GM19395 (cell line): ENCODE data around the gene PYGO1.
"Not testable (repeated sequence)": the region's sequence is repeated elsewhere in the genome, so short reads cannot be mapped to it uniquely, and the experiment has no call there.

Experiments used
- ATAC-seq: cut with Tn5 transposase; IDR thresholded peaks from one replicate; pipeline ENCODE4 v1.9.1; 2021; ENCODE audit warnings: mild to moderate bottlenecking, moderate library complexity; ENCODE audit not compliant: unreplicated experiment

Gene PYGO1, protein sequence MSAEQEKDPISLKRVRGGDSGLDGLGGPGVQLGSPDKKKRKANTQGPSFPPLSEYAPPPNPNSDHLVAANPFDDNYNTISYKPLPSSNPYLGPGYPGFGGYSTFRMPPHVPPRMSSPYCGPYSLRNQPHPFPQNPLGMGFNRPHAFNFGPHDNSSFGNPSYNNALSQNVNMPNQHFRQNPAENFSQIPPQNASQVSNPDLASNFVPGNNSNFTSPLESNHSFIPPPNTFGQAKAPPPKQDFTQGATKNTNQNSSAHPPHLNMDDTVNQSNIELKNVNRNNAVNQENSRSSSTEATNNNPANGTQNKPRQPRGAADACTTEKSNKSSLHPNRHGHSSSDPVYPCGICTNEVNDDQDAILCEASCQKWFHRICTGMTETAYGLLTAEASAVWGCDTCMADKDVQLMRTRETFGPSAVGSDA

DNA sequence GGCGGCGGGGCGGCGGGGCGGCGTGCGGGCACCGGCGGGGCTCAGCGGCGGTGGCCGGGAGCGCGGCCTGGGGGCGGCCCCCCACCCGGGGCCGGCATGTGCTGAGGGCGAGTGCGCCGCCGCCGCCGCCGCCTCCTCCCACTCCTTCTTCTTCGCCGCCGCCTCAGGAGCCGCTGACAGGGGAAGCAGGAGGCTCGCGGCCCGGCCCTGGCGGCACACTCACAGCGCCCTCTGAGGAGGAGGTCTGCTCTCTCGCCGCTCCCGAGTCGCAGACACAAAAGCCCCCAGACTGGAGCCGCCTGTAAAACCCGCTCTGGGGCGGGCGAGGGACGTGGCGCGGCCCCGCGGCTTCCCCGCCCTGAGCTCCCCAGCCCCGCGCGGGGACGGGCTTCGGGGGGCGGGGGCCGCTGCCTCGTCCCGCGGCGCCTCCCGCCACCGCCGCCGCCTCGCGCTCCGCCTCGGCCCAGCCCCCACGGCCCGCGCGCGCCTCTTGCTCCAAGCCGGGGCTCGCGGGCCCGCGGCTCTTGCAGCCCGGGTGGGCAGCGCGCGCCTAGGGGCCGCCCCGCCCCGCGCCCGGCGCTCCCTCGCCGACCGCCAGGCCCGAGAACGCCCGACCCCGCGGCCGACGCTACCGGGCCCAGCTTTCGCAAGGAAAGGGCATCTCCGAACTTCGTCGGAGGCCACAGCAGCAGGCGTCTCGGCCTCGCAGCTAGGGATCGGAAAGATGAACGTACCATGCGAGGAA lies at the start of gene PYGO1:
TSS of gene PYGO1 (minus strand) at position 276 of the 745 bp plus-strand sequence. CDS start 462 bp downstream, outside the sequence.
- peak; percentile 80 for ATAC-seq

DNA sequence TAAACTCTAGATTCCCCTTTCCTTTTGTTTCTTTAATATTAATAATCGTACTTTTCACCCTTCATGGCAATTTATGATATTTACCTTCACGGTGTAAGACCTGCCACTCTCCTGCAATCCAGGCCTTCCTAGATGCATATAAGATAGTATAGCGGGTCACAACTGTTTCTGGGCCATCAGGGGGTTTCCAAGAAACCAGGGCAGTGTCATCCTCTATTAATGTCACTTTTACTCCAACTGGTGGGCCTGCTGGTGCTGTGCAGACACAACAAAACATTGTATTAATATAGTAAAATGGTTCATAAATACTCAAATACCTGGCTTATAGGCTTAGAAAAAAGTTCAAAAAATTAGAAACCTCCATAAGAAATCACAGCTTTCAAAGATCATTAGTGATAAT lies 48.9 kb upstream of the PYGO1 start:
- no peak for ATAC-seq

DNA sequence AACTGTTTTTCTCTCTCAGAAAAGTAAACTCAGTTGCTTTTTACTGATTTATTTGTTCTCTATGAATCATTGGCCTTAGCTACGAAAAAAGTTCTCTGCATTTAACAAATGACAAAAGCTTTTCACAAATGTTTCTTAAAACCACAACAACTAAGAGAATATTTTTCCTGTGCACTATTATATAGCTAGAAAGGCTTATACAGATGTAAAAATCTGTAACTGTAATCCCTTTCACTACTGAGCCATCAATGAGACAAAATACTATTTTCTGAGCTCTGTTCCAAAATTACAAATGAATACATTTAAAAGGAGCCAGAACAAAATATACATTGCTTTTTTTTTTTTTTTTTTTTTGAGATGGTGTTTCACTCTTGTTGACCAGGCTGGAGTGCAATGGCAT lies 45.6 kb upstream of the PYGO1 start:
- ATAC-seq, result no peak

DNA sequence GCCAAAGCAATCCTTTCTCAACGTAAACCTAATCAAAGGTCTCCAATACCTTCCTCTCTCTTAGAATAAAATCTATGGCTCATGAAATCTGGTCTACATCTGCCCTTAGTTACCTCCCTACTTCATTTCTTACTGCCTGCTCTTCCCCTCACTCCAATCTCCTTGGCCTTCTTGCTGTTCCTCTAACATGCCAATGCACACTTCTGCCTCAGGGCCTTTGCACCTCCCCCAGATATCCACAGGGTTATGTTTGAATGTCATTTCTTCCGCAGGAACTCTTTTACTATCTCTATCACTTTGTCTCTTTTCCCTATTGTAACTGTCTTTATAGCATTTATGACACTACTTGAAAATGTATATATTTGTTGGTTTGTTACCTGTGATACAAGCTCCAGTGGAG lies 44.3 kb upstream of the PYGO1 start:
- ATAC-seq, result no peak

DNA sequence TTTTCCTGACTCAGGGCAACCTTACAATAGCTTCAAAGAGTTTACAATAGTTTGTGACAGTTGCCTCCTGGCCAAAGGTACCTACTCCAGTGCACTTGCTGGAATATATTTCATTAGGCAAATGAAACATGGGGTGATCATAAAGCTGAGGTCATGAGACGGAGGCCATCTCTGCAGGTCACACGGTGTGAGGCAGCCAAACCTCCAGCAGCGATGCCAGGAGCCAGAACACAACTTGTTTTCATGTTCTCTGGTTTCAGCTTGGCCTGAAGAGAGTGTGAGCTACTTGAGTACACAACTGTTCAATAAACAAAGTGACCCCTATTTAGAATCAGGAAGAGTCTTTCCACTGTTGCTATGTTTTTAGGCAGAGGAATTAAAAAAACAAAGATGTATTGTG lies 42.7 kb upstream of the PYGO1 start:
- no peak for ATAC-seq

DNA sequence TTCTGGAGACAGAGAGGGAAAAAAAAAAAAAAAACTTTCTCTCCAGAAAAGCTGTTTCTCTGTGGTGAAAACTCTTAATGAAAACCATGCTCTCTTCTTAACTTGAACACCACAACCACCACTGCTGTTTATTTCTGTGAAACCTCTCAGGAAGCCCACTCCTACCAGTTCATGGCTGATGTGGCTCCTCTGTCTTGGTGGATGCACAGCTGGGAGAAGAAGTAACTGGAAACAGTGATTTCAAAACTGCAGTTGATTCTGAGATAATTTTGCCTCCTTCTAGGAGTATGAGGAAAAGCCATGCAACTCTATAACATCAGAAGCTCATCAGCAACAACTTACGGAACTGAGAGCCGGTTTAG lies 40.2 kb upstream of the PYGO1 start:
- ATAC-seq, result no peak

DNA sequence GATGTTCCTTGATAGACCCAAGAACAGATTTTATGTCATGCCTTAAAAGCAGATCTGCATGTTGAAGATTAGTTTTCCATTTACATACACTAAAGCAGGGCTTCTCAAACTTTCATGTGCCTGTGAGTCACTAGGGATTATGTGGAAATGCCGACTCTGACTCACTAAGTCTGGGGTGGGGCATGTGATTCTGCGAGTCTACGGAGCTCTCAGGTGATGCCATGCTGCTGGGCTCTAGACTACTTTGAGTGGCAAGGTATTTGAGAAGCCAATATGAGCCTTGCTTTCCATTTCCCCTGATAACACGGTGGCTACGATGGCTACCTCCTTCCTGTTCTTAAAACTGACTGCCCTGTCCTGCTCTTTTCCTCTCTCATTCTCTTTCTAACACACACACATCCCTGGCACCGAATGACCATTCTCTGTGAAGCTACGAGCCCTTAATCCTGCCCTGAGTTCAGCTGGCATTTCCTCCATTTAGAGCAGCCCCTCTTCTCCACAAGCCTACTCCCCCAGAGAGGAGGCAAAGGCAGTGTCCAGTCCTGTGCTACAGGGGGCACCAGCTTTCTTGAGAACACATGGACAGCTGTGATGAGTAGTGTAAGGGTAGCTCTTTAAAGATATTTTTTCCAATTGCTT lies 39.7 kb upstream of the PYGO1 start:
- ATAC-seq, result no peak

DNA sequence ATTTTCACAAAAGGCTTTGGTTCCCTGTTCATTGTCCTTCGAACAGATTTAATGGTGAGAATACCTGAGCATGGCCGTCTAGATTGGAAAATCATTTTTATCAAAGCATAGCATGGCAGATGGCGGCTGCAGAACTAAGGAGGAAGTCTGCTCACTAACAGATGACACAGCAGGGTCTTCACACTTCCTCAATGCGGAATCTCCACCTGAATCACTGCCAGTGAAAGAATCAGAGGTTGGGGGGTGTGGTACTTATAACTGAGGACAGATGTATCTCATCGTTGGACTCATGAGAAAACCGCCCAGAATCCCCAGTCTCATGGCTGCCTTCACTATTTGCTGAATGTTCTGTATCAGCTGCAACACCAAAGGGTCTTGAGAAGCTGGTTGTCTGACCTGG lies 31.6 kb upstream of the PYGO1 start:
- ATAC-seq, result no peak

DNA sequence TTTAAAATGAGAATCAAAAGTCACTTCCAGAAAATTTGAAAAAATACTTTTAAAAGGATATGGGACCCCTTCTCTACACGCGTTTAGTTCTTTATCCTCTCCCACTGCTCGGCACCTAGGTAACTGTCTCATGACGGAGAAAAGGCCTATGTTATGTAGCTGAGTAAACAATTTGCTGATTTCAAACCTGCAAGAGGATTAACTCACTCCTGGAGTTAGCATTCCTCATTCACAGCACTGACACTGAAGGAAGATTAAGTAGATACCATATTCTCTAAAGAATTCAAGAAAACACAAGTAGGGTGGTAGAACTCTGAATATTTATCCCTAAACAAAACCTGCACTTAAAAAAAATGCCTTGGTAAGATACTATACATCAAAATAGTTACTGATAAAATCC lies 30.2 kb upstream of the PYGO1 start:
- ATAC-seq, result no peak

DNA sequence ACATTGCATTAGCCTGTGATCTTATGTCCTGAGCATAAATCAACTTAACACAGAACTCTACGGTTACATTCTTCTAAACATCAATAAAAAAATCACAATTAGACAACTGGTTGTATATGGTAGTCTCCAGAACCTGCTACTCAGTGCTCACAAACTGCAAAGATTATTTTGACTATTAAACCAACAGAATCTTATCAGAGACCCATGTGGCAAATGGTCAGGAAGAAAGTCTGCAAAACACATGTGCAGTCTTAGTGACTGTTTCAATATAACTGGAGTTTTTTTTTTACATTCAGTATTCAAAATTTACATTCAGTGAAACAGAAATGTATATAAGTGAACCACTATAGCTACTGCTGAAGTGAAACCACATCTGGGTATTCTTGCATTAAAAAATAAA lies 27.3 kb upstream of the PYGO1 start:
- ATAC-seq, result no peak

DNA sequence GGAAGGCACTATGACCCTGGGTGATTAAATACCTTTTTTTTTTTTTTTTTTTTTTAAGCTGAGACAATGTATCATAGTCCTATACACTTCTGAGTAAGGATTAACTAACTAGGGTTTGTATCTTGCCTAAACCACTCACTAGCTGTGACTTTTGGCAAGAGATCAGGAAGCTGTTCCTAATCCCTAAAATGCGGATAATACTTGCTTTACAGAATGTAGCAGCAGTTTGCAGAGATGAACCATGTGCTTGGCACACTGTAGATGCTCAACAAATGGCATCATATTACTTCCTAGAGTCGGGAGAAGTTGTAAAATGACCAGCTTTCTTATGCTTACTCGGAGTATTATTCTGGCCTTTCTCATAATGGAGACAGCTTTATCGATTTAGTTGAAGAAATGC lies 25.6 kb upstream of the PYGO1 start:
- ATAC-seq, result no peak

DNA sequence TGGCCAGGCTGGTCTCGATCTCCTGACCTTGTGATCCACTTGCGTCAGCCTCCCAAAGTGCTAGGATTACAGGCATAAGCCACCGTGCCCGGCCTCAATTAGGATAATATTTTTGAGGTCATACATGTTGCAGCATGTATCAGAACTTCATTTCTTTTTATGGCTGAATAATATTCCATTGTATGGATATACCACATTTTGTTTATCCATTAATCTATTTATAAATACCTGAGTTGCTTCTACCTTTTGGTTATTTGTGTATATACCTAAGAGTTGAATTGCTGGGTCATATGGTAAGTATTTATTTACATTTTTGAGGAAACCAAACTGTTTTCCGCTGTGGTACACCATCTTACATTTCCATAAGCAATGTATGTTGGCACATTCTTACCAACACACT lies 18.1 kb upstream of the PYGO1 start:
- no peak for ATAC-seq

DNA sequence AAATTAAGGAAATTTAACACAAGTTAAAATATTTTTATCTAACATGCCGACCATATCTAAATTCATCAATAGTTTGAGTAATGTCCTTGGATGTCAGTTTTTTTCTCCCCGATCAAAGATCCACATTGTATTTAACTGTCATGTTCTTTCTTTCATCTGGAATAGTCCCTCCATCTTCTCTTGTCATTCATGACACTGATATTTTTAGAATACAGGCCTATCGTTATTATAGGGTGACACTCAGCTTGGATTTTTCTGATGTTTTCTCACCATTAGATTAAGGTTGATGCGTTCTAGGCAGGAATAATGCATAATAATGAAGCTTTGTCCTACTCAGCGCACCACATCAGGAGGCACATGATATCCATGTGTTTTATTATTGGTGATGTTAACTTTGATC lies 13.2 kb upstream of the PYGO1 start:
- no peak for ATAC-seq

DNA sequence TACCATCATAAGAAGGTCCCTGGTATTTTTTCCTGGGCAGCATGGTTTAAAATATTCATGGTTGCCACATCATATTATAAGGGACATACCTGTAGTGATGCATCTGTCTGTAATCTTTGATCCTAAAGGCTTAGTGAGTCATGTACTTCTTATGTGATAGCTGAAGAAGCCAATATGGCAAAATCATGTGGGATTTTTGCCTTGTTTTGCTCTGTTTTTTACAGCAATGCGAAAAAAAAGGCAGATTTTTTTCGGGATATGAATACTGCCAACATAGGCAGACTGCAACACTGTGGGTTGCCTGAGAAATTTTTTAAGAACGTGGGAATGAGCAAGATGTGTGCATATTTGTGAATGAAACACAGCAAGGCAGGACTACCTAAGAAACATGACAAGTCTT lies 11.3 kb upstream of the PYGO1 start:
- ATAC-seq, result no peak

DNA sequence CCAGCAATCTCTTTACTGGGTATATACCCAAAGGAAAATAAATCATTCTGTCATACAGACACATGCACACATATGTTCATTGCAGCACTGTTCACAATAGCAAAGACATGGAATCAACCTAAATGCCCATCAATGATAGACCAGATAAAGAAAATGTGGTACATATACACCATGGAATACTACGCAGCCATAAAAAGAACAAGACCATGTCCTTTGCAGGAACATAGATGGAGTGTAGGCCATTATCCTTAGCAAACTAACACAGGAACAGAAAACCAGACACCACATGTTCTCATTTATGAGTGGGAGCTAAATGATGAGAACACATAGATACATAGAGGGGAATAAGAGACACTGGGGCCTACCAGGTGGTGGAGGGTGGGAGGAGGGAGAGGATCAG lies 4.9 kb upstream of the PYGO1 start:
- not testable (repeated sequence) for ATAC-seq

DNA sequence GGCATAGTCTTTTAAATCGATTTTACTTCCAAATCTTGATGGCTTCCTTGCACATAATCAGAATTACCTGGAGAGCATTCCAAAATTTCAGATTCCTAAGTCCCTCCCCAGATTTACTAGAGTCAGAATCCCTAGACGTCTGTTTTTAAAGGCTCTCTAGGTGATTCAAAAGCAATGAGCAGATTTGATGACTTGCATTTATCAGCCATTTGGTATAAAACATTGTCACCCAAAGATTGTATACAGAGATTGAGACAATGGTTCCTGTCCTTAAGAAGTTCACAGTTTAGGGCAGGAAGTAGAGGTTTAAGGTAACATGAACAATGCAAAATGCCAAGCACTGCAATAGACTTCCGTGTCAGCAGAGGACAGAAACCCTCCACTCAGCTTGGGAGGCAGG lies 2.6 kb upstream of the PYGO1 start:
- ATAC-seq, result no peak

DNA sequence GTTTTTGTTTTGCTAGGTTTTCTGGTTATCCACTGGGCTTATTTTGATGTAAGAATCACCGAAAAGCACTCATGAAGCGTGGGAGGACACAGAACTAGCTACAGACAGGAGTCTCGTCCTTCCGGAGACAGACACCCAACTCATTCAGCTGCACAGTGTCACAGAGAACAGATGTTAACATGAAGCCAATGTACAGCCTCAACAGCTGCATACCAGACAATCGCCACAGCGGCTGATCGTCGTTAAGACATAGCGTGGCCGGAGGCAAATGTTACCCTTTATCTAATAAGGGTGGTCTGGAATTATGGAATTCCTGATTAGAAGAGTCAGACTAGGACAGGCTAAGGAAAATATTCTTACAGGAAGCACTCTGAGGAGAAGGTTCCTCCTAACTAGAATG lies 1.1 kb upstream of the PYGO1 start:
- ATAC-seq, result no peak

DNA sequence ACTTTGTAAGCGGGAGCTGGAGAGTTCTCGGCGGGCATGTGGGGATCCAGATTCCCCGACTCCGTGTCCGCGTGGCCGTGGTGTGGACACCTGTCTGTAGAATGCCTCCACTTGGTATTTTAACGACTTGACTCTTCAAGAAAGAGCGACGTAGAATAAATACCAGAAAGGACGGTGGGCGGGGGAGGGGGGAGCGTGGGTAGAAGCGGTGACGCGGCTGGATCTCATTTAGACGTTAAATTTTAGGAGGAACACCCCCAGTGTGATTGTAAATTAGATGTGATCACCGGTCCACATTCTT lies 620 bp upstream of the PYGO1 start:
- ATAC-seq, result no peak

DNA sequence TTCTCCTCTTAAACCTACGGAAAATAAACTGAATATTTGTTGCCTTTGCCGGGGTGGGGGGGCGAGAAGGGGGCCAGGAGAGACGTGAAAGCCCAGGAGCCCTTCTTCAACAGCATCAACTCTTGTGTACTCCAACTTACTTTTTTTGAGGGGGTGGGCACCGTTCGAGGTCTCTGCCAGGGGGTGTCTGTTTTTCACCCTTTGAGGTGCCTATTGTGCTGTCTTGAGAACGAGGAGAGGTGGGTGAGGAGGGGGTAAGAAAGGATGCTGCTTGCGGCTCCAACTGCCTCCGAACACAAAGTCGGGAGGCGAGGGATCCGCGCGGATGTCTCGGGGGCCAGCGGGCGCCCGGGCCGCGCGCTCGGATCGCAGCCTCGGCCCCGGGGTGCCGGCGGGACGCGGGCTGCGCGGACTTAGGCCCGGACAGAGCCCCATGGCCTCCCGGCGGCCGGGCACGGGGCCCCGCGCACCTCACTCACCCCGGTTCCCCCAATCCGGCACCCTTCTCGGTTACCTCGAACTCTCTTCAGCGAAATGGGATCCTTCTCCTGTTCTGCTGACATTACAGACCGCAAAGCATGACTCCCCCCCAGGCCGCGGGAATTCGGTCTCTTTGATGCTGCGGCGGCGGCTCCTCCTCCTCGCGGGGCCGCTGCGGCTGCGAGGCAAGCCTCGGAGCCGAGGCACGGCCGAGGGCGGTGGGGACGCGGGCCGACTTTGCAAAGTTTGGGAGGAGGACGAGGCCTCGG lies 650 bp downstream of the PYGO1 start:
- ATAC-seq, result peak; percentile 42

DNA sequence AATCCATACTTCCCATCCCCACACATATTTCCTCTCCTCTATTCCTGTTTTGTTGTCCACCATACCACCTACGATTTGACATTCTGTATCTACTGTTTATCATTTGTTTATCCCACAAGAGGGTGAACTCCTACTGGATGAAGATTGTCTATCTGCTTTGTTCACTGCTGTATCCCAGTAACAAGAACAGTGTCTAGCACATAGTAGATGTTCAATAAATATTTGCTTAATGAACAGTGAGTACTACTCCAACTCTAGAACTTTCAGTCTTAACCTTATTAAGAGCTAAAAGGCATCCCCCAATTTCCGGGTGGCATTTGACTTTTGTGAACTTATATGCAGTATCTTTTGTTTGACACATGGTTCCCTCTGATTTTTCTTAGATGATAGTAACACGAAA lies 1.3 kb downstream of the PYGO1 start:
- no peak for ATAC-seq

DNA sequence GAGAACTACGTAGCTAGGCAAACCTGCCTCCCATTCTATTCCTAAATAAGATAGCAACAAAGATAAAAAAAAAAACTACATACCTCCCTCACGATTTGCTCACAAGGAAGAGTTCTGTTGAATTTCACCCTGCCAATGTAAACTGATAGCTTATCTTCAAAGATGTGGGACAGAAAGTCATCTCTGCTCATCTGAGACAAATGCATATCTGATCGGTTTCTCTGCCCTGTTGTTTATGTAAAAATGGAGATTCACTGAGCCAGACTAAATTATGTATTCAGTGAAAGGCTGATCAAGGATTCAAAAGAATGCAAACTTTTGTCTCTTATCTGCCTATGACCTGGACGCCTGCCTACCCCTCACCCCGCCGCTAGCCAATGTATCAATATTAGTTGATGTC lies 11.2 kb downstream of the PYGO1 start:
- no peak for ATAC-seq

DNA sequence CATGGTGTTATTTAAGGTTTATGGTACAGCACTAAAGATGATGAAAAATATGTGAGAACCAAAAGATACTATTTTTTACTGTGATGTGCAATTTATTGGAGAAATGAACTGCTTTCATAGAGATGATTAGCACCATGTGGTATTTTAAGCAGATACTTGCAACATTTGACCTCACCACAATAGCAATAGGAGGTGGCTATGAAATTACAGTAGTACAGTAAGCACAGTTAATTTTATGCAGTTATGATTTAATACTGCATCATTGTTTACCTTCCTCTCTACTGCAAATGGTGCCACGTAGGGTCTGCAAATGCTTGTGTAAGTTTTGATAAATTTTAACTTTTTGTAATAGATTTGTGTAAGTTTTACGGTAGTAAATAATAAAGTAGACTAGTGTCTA lies 14.0 kb downstream of the PYGO1 start:
- ATAC-seq, result no peak
